ENCODE results near the gene RPS3. TPM values are rescaled to one million over a fixed set of nuclear protein-coding genes. Genes with fewer than 3 reads are reported as not detected.
"Not testable (repeated sequence)": the region's sequence is repeated elsewhere in the genome, so short reads cannot be mapped to it uniquely, and the experiment has no call there.

The RPS3 gene
- polyA plus RNA-seq (2013, experiment 1 of 2) = 2,933 TPM
- polyA plus RNA-seq (2013, experiment 2 of 2) = 3,389 TPM

DNA sequence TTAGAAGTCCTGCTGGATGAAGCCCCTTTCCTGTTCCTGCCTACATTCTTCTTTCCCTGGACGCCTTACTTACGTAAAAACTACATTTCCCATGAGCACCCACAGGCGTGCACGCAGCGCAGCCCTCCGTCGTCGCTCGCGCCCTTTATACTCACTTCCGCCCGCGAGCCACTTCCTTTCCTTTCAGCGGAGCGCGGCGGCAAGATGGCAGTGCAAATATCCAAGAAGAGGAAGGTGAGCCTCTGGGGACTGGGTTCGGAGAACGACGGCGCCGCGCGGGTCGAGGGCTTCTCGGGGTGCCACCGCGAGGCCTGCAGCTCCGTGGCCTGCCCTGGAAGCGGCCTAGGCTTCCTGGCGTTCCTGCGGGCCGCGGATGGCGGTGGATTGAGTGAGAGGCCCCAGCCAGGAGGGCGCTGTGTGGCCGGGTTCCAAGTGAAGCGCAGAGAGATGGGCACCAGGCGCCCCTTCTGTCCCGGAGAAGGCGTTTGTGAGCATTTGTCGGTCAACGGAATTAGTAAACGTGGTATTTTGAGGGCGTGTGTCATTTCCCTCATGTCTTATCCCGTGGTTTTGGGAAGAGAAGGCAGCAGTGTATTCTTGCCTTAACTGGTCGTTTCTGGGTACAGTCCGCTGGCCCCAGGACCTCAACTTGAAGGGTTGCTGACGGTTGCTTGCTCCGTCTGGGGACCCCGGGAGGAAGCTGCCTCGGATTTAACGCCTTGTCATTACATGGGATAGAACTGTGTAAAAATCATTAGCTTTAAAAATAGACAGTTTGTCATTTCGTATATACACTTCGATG lies at the start of gene RPS3:
Gene RPS3 (plus strand): TSS at position 175 of the 802 bp plus-strand sequence. CDS start 30 bp downstream, at position 205.
- Histone ChIP-seq H3K9me3 (ENCODE audit: insufficient read depth, low read depth, low read length) (no peaks in the 10 kb centered on the region), H3K4me1 (ENCODE audit: insufficient read depth, low read length) (peaks cover 15% of the 10 kb centered on the region), H3K9ac (ENCODE audit: low read depth, low read length) (peak within 1 kb of the TSS; percentile 100), H3K4me3 (ENCODE audit: low read length) (peak within 1 kb of the TSS; percentile 97), H3K36me3 (ENCODE audit: insufficient read depth, low read length) (peaks cover 49% of the 10 kb centered on the region), H3K27me3 (ENCODE audit: insufficient read depth, low read length) (no peaks in the 10 kb centered on the region), H3K27ac (ENCODE audit: low read depth, low read length) (peak within 1 kb of the TSS; percentile 93)
- under 1% methylated on average over 55 of the region's 55 CpGs for WGBS

DNA sequence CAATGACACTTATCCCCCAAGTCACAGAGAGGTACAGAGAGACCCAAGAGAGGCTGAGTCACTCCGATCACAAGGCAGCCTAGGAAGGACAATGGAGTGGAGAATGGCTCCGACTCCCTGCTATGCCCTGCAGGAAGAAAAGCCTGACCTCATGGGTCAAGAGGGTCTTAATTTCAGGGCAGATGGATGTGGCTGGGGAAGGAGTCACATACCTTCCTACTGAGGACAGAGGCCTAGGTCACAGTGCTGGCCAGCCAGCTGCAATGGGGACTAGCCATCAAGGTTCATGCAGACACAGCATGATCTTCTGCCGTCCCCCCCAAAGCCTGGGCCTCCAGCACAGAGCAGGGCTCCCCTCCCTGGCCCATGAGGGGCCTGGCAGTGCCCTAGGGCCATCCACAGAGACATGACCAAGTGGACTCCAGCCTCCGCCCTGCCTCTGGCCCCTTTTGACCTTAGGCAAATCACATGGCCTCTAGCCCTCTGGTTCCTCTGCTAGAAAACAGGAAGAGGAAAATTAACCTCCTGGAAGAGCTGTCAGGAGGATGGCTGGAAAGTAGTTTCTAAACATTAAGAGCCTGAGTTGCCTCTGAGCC lies 49.7 kb upstream of the RPS3 start:
- H3K9ac ChIP-seq (ENCODE audit: low read depth, low read length) = peak overlapping the region; percentile 10; the same call in 1 of the 2 replicates
- WGBS = 53% methylated on average over 4 of the region's 4 CpGs
- H3K9me3 ChIP-seq (ENCODE audit: insufficient read depth, low read depth, low read length) = no peaks in the 10 kb centered on the region
- H3K4me3 ChIP-seq (ENCODE audit: low read length) = 0 out of 2 replicates have a peak overlapping the region, but pooled peaks have one; percentile 62
- peaks cover 21% of the 10 kb centered on the region for H3K27me3 ChIP-seq (ENCODE audit: insufficient read depth, low read length)
- H3K27ac ChIP-seq (ENCODE audit: low read depth, low read length) = peak overlapping the region; percentile 69; the same call in 1 of the 2 replicates
- no peaks in the 10 kb centered on the region; the same call in 1 of the 2 replicates for H3K36me3 ChIP-seq (ENCODE audit: insufficient read depth, low read length)
- peaks cover 38% of the 10 kb centered on the region for H3K4me1 ChIP-seq (ENCODE audit: insufficient read depth, low read length)

DNA sequence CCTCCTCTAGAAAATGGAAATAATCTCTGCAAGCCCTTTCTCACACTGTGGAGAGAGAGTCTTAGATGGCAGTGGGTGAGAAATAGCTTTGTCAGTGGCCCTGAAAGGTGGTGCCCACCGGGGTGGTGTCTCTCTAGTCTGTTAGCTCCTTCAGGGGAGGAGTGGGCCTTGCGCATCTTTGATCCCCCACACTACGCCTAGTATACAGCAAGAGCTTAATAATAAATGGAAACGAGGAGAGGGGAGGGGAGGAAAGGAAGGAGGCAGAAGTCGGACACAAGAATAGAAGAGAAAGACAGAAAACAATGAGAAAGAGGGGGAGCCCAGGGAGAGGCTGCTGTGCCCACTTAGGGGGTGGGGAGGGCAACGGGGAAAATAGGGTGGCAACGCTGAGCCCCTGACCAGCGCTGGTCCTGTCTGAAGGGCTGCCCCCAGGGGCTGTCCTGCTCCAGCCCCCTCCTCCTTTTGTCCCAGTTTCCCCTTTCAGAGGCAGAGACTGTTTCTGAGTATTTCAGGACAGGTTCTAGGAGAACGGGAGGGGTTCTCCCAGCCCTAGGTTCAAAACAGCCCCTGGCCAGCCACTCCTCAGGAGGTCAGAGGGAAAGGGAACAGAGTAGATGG lies 49.1 kb upstream of the RPS3 start:
- Histone ChIP-seq H3K4me3 (ENCODE audit: low read length) (peak overlapping the region; percentile 62), H3K36me3 (ENCODE audit: insufficient read depth, low read length) (no peaks in the 10 kb centered on the region; the same call in 1 of the 2 replicates), H3K9me3 (ENCODE audit: insufficient read depth, low read depth, low read length) (no peaks in the 10 kb centered on the region), H3K4me1 (ENCODE audit: insufficient read depth, low read length) (peaks cover 35% of the 10 kb centered on the region), H3K27ac (ENCODE audit: low read depth, low read length) (peak overlapping the region; percentile 69; the same call in 1 of the 2 replicates), H3K9ac (ENCODE audit: low read depth, low read length) (peak overlapping the region; percentile 62), H3K27me3 (ENCODE audit: insufficient read depth, low read length) (peaks cover 21% of the 10 kb centered on the region)
- 32% methylated on average over 7 of the region's 9 CpGs for WGBS

DNA sequence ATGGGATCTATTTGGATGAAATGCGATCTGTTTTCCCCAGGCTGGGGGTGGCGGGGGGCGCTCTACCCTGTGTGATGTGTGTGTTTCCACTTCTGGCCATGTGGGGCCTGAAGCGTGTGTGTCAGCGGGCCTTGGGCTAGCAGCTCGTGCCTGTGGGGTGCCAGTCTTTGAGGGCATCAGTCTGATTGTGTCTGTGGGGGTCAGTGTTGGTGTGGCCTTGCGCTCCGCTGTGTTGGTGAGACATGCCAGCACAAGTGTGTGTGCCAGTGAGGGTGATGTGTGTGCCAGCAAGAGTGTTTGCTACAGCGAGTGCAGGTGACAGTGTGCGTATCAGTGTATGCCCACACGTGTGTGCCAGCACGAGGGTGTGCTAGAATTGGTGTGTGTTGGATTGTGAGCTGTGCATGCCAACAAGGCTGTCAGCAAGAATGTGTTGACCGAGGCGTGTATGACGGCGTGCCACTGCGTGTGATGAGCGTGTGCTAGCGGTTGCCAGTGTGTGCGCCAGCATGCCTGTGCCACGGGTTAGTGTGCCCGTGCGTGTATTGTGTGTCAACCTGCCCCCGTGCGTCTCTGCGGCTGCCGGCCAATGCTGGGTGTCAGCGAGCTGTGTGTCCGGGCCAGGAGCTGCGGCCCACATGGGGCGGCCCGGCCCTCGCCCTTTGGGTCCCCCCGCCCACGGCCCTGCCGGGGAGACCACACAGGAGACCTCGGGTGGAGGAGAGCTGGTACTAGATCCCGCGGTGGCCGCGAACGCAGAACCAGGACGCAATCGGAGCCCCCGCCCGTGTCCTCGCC lies 48.4 kb upstream of the RPS3 start:
- peaks cover 21% of the 10 kb centered on the region for H3K27me3 ChIP-seq (ENCODE audit: insufficient read depth, low read length)
- peak overlapping the region; percentile 72; the same call in 1 of the 2 replicates for H3K27ac ChIP-seq (ENCODE audit: low read depth, low read length)
- peaks cover 30% of the 10 kb centered on the region for H3K4me1 ChIP-seq (ENCODE audit: insufficient read depth, low read length)
- peak overlapping the region; percentile 62 for H3K4me3 ChIP-seq (ENCODE audit: low read length)
- no peaks in the 10 kb centered on the region; the same call in 1 of the 2 replicates for H3K36me3 ChIP-seq (ENCODE audit: insufficient read depth, low read length)
- WGBS = 5% methylated on average over 47 of the region's 47 CpGs
- H3K9ac ChIP-seq (ENCODE audit: low read depth, low read length) = peak overlapping the region; percentile 62
- no peaks in the 10 kb centered on the region for H3K9me3 ChIP-seq (ENCODE audit: insufficient read depth, low read depth, low read length)

DNA sequence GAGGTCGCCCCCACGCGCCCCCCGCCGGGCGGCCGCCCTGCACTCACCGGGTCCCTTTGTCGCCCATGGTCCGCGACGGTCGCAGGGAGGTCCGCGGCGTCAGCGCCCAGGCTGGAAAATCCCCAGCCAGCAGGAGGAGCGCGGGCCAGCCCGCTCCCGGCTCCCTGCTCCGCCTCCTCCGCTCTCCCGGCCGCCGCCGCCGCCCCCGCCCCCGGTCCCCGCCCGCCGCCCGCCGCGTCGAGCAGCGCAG lies 47.9 kb upstream of the RPS3 start, which contains the start of gene ARRB1:
Gene ARRB1 (minus strand): TSS at position 121 of the 250 bp plus-strand sequence. CDS start 54 bp downstream, at position 67.
- Histone ChIP-seq H3K27me3 (ENCODE audit: insufficient read depth, low read length) (peaks cover 21% of the 10 kb centered on the region), H3K9me3 (ENCODE audit: insufficient read depth, low read depth, low read length) (no peaks in the 10 kb centered on the region), H3K4me1 (ENCODE audit: insufficient read depth, low read length) (peaks cover 28% of the 10 kb centered on the region), H3K9ac (ENCODE audit: low read depth, low read length) (peak within 1 kb of the TSS; percentile 69), H3K4me3 (ENCODE audit: low read length) (peak within 1 kb of the TSS; percentile 62), H3K36me3 (ENCODE audit: insufficient read depth, low read length) (no peaks in the 10 kb centered on the region; the same call in 1 of the 2 replicates), H3K27ac (ENCODE audit: low read depth, low read length) (peak within 1 kb of the TSS; percentile 72; the same call in 1 of the 2 replicates)
- under 1% methylated on average over 38 of the region's 38 CpGs for WGBS

DNA sequence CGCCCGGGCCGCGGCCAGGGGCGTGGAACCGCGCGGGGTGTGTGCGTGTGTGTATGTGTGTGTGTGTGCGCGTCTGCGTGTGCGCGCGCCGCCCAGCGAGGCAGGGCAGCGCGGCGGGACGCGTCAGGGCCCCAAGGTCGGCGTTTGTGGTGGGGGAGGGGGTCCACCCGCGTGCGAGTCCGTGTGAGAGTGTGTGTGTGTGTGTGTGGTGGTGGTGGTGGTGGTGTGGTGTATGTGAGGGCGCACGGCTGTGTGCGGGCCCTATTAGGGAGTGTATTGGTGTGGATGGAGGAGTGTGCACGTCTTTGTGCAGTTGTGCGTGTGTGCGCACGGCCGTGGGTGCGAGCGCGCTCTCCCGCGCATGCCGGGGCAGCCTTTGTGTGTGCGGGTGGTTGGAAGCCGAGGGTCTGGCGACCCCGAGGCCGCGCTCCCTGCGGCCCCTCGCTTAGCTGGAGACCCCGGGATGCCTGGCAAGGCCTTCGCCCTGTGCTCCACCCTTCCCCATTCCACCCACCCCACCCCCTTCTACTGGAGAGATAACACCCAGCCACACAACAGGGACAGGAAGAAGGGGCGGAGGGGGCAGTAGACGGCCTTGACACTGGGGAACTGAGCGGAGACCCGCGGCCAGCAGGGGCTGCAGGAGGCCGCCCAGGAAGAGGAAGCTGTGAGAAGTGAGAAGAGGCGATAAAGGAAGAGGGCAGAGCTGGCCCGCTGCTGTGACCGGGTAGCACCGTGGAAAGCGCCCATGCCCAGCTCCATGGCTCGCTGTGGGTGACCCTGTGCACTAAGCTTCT lies 47.3 kb upstream of the RPS3 start:
- H3K36me3 ChIP-seq (ENCODE audit: insufficient read depth, low read length) = no peaks in the 10 kb centered on the region; the same call in 1 of the 2 replicates
- H3K27ac ChIP-seq (ENCODE audit: low read depth, low read length) = no peak overlapping the region; the same call in 1 of the 2 replicates
- H3K27me3 ChIP-seq (ENCODE audit: insufficient read depth, low read length) = peaks cover 21% of the 10 kb centered on the region
- peaks cover 28% of the 10 kb centered on the region for H3K4me1 ChIP-seq (ENCODE audit: insufficient read depth, low read length)
- 2% methylated on average over 60 of the region's 64 CpGs for WGBS
- no peaks in the 10 kb centered on the region for H3K9me3 ChIP-seq (ENCODE audit: insufficient read depth, low read depth, low read length)
- H3K4me3 ChIP-seq (ENCODE audit: low read length) = peak overlapping the region; percentile 62
- peak overlapping the region; percentile 69 for H3K9ac ChIP-seq (ENCODE audit: low read depth, low read length)

DNA sequence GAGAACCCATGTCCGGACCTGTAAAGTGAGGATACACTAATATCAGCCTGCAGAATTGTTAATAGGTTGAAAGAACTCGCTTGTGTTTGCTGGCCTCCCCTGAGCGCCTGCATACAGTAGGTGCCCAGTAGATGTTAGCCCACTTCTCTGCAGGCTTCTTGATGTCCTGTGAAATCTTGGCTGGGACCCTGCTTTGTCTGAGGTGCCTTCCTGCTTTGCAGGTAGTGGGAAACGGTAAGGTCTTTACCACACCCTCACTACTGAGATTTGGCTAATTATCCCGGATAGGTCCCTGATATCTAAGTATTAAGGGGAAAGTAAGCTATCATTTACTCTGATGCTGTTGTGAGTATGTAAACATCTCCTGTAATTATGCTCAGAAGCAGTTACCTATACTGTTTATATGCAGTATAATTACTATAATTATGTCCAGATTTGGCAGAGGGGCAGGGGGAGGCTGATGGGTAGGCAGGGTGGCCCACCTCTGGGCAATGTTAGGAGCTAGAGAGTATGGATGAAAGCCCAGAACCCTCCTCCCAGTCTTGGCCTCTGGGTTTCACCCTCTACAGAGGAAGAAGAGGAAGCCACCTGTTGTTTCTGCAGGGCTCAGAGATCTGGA lies 46.6 kb upstream of the RPS3 start:
- Histone ChIP-seq H3K27me3 (ENCODE audit: insufficient read depth, low read length) (peaks cover 21% of the 10 kb centered on the region), H3K27ac (ENCODE audit: low read depth, low read length) (no peak overlapping the region), H3K9ac (ENCODE audit: low read depth, low read length) (no peak overlapping the region), H3K4me1 (ENCODE audit: insufficient read depth, low read length) (peaks cover 25% of the 10 kb centered on the region), H3K4me3 (ENCODE audit: low read length) (peak overlapping the region; percentile 62), H3K36me3 (ENCODE audit: insufficient read depth, low read length) (no peaks in the 10 kb centered on the region), H3K9me3 (ENCODE audit: insufficient read depth, low read depth, low read length) (no peaks in the 10 kb centered on the region)
- 48% methylated on average over 3 of the region's 5 CpGs for WGBS

DNA sequence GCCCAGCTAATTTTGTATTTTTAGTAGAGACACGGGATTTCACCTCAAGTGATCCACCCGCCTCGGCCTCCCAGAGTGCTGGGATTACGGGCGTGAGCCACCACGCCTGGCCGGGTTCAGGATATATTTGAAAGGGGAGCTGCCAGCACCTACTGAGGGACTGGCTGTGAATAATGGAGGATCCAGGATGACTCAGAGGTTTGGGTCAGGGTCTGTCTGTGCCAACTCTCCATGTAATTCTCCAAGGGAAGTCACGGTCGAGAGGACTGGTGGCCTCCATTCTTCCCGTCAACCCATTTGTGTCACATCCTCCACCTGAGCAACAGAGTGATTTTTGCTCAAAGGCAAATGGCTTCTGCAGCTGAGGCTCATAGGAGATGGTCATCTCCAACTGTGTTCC lies 44.3 kb upstream of the RPS3 start:
- Histone ChIP-seq H3K27ac (ENCODE audit: low read depth, low read length) (no peak overlapping the region), H3K36me3 (ENCODE audit: insufficient read depth, low read length) (no peaks in the 10 kb centered on the region), H3K4me1 (ENCODE audit: insufficient read depth, low read length) (peaks cover 9% of the 10 kb centered on the region), H3K4me3 (ENCODE audit: low read length) (no peak overlapping the region), H3K9me3 (ENCODE audit: insufficient read depth, low read depth, low read length) (no peaks in the 10 kb centered on the region), H3K9ac (ENCODE audit: low read depth, low read length) (no peak overlapping the region), H3K27me3 (ENCODE audit: insufficient read depth, low read length) (peaks cover 21% of the 10 kb centered on the region)
- 94% methylated on average over 10 of the region's 10 CpGs for WGBS

DNA sequence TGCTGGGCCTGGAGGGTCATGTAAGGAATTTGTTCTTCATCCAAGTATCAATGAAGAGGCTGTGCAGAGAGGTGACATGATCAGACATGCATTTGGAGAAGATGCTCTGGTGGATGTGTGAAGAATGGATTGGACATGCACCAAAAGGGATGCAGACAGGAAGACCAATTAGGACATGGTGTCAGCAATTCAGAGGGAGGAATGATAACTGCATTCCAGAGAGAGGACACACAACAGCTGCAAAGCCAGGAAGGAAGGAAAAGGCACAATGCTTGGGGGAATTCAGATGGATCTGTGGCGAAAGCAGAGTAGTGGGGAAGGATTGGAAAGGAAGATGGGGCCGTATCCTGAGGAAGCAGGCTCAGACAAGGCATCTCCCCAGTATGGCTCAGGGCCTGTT lies 42.7 kb upstream of the RPS3 start:
- Histone ChIP-seq H3K36me3 (ENCODE audit: insufficient read depth, low read length) (no peaks in the 10 kb centered on the region), H3K9ac (ENCODE audit: low read depth, low read length) (no peak overlapping the region), H3K9me3 (ENCODE audit: insufficient read depth, low read depth, low read length) (no peaks in the 10 kb centered on the region), H3K27ac (ENCODE audit: low read depth, low read length) (no peak overlapping the region), H3K4me3 (ENCODE audit: low read length) (no peak overlapping the region), H3K4me1 (ENCODE audit: insufficient read depth, low read length) (no peaks in the 10 kb centered on the region), H3K27me3 (ENCODE audit: insufficient read depth, low read length) (peaks cover 9% of the 10 kb centered on the region; the same call in 1 of the 2 replicates)
- WGBS = 89% methylated on average over 2 of the region's 2 CpGs

DNA sequence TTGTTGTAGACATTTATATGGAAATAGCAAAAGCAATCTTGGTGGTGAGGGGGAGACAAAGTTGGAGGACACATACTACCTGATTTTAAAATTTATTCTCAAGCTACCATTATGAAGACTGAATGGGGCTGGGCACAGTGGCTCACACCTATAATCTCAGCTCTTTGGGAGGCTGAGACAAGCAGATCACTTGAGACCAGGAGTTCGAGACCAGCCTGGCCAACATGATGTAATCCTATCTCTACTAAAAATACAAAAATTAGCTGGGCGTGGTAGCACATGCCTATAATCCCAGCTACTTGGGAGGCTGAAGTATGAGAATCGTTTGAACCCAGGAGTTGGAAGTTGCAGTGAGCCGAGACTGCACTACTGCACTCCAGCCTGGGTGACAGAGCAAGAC lies 37.0 kb upstream of the RPS3 start:
- not testable (repeated sequence) for H3K9ac ChIP-seq (ENCODE audit: low read depth, low read length); H3K27ac ChIP-seq (ENCODE audit: low read depth, low read length); H3K4me1 ChIP-seq (ENCODE audit: insufficient read depth, low read length); H3K36me3 ChIP-seq (ENCODE audit: insufficient read depth, low read length); H3K27me3 ChIP-seq (ENCODE audit: insufficient read depth, low read length); H3K4me3 ChIP-seq (ENCODE audit: low read length); H3K9me3 ChIP-seq (ENCODE audit: insufficient read depth, low read depth, low read length)
- WGBS = 95% methylated on average over 4 of the region's 4 CpGs
